ENCODE measurements around the gene EGLN2. TPM values are rescaled to one million over a fixed set of nuclear protein-coding genes. Genes with fewer than 3 reads are reported as not detected.
"Not testable (repeated sequence)": the region's sequence is repeated elsewhere in the genome, so short reads cannot be mapped to it uniquely, and the experiment has no call there.

Gene EGLN2
- polyA plus RNA-seq, 1 donor: 61.6 TPM

DNA sequence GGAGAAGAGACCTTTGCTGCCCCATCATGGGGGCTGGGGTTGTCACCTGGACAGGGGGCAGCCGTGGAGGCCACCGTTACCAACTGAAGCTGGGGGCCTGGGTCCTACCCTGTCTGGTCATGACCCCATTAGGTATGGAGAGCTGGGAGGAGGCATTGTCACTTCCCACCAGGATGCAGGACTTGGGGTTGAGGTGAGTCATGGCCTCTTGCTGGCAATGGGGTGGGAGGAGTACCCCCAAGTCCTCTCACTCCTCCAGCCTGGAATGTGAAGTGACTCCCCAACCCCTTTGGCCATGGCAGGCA lies 9.0 kb downstream of the EGLN2 start:
- no peak for DNase-seq
- Histone ChIP-seq H3K36me3 (ENCODE audit: control insufficient read depth, insufficient read depth, low read length) (peaks cover 53% of the 10 kb centered on the region), H3K4me1 (ENCODE audit: control insufficient read depth, insufficient read depth, low read length) (peaks cover 68% of the 10 kb centered on the region), H3K4me3 (ENCODE audit: low read length) (no peak overlapping the region), H3K27me3 (ENCODE audit: control insufficient read depth, insufficient read depth, low read length) (no peaks in the 10 kb centered on the region), H3K9me3 (ENCODE audit: control insufficient read depth, low read depth, low read length) (no peaks in the 10 kb centered on the region), H3K27ac (ENCODE audit: low read length) (no peak overlapping the region)
- WGBS (ENCODE audit: insufficient coverage, low lambda C conversion rate): no CpG with 5 or more reads among the region's 2 CpGs

DNA sequence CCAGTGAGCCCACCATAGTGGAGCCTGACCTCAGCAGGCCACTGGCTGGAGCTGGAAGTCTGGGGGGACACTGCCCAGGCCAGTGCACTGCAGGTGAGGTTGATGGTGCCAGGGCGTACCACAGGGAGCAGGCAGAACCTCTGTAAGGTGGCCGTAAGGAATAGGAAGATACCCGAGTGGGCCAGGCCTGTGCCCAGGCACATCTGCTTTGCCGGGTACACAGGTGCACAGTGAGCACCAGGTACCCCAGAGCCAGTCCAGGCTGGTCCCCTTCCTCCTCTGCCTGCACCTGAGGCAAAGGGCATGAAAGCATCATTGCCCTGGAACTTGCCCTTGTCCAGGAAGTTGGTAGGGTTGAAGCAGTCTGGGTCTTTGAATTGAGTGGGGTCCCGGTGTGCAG lies 9.5 kb downstream of the EGLN2 start:
- DNase-seq: no peak
- H3K4me1 ChIP-seq (ENCODE audit: control insufficient read depth, insufficient read depth, low read length): peaks cover 63% of the 10 kb centered on the region
- no peaks in the 10 kb centered on the region for H3K27me3 ChIP-seq (ENCODE audit: control insufficient read depth, insufficient read depth, low read length)
- H3K36me3 ChIP-seq (ENCODE audit: control insufficient read depth, insufficient read depth, low read length): peaks cover 47% of the 10 kb centered on the region
- H3K4me3 ChIP-seq (ENCODE audit: low read length): no peak overlapping the region
- no peak overlapping the region for H3K27ac ChIP-seq (ENCODE audit: low read length)
- no peaks in the 10 kb centered on the region for H3K9me3 ChIP-seq (ENCODE audit: control insufficient read depth, low read depth, low read length)
- no CpG with 5 or more reads among the region's 5 CpGs for WGBS (ENCODE audit: insufficient coverage, low lambda C conversion rate)

DNA sequence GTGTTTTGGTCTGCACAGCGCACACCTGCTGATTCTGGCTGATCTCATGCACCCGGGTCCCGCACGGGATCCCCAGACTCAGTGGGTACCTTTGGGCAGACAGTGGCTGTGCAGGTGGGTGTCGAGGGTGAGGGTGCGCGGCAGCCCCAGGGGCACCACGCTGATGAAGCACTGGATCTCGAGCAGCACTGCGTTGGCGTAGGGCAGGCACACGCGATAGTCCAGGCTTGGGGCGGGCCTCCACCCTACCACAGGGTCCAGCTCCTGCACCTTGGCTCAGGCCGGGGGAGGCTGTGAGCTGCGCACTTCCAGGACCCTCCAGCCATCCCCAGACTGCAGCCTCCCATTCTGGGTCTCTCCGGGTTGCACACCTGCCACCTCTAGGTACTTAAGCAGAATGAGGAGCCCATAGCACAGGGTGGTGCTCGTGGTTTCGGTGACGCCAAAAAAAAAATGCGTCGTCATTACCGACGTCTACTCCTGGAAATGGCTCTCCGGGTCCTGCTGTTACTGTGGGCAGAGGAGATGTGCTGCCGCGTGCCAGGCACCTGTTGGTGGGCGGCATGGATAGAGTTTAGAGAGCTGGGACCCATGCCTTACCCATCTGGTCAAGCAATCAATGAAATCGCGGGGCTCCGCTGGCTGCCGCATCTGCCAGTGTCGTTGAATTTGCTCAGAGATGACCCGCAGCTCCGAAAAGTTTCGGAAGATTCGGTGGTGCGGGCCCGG lies 10.5 kb downstream of the EGLN2 start:
- no peak overlapping the region for H3K27ac ChIP-seq (ENCODE audit: low read length)
- peaks cover 39% of the 10 kb centered on the region for H3K36me3 ChIP-seq (ENCODE audit: control insufficient read depth, insufficient read depth, low read length)
- peak overlapping the region; percentile 58 for H3K4me3 ChIP-seq (ENCODE audit: low read length)
- H3K4me1 ChIP-seq (ENCODE audit: control insufficient read depth, insufficient read depth, low read length): peaks cover 53% of the 10 kb centered on the region
- H3K9me3 ChIP-seq (ENCODE audit: control insufficient read depth, low read depth, low read length): no peaks in the 10 kb centered on the region
- no peak for DNase-seq
- H3K27me3 ChIP-seq (ENCODE audit: control insufficient read depth, insufficient read depth, low read length): no peaks in the 10 kb centered on the region
- no CpG with 5 or more reads among the region's 39 CpGs for WGBS (ENCODE audit: insufficient coverage, low lambda C conversion rate)

DNA sequence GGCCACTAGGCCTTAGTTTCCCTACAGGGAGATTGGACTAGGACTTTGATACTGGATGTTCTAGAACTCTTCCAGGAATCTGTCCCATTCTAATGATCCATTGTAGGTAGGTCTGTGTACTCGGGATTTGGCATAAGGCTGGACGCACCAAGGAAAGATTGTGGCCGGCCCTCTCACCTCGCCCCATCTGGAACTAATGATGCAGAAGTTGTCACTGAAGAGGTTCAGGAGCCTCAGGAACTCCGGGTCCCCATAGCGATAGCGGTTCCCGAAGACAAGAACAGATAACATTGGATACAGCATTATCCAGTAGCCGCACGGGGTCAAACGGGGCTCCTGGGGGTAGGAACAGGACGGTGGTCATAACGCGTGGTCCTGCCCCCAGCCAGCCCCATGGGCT lies 11.2 kb downstream of the EGLN2 start:
- no peaks in the 10 kb centered on the region for H3K9me3 ChIP-seq (ENCODE audit: control insufficient read depth, low read depth, low read length)
- H3K27ac ChIP-seq (ENCODE audit: low read length): peak overlapping the region; percentile 84
- no peaks in the 10 kb centered on the region for H3K27me3 ChIP-seq (ENCODE audit: control insufficient read depth, insufficient read depth, low read length)
- no peak for DNase-seq
- peak overlapping the region; percentile 58 for H3K4me3 ChIP-seq (ENCODE audit: low read length)
- H3K36me3 ChIP-seq (ENCODE audit: control insufficient read depth, insufficient read depth, low read length): peaks cover 33% of the 10 kb centered on the region
- WGBS (ENCODE audit: insufficient coverage, low lambda C conversion rate): no CpG with 5 or more reads among the region's 14 CpGs
- H3K4me1 ChIP-seq (ENCODE audit: control insufficient read depth, insufficient read depth, low read length): peaks cover 47% of the 10 kb centered on the region

DNA sequence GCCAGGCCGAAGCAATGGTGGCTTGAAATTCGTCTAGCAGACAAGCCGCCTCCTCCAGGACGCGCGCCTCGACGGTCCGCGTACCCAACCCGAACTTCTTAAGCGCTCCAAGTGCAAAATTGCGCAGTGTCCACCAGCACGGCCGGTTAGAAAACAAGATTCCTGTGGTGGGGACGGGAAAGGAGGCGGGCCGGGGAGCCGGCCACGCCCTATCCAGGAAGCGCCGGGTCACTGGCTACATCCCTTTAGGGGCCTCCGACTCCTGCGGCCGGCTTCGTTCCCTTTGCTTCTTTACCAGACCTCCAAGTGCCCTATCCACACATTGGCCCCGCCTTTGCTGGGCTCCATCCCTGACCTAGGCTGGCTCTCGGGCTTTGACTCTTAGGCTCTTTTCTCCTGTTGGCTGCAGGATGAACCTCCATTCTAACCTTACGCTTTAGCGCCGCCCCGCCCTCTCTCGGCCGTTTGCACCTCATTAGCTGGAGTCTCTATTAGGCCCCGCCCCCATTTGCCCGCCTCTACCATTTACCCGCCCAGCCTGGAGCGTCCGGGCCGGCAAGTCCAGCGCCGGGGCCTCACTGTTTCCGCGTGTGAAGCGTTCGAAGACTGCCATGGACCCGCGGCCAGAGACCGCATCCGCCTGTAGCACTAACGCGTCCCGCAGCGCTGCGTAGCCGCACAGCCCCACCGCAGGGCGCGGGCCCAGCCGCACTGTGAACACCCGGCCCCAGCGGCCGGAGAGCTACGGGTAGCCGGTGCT lies 11.8 kb downstream of the EGLN2 start:
- no CpG with 5 or more reads among the region's 65 CpGs for WGBS (ENCODE audit: insufficient coverage, low lambda C conversion rate)
- peak overlapping the region; percentile 84 for H3K27ac ChIP-seq (ENCODE audit: low read length)
- peaks cover 28% of the 10 kb centered on the region for H3K36me3 ChIP-seq (ENCODE audit: control insufficient read depth, insufficient read depth, low read length)
- DNase-seq: peak; percentile 70 to 91
- H3K9me3 ChIP-seq (ENCODE audit: control insufficient read depth, low read depth, low read length); H3K27me3 ChIP-seq (ENCODE audit: control insufficient read depth, insufficient read depth, low read length): not testable (repeated sequence)
- H3K4me1 ChIP-seq (ENCODE audit: control insufficient read depth, insufficient read depth, low read length): peaks cover 40% of the 10 kb centered on the region
- H3K4me3 ChIP-seq (ENCODE audit: low read length): peak overlapping the region; percentile 58

DNA sequence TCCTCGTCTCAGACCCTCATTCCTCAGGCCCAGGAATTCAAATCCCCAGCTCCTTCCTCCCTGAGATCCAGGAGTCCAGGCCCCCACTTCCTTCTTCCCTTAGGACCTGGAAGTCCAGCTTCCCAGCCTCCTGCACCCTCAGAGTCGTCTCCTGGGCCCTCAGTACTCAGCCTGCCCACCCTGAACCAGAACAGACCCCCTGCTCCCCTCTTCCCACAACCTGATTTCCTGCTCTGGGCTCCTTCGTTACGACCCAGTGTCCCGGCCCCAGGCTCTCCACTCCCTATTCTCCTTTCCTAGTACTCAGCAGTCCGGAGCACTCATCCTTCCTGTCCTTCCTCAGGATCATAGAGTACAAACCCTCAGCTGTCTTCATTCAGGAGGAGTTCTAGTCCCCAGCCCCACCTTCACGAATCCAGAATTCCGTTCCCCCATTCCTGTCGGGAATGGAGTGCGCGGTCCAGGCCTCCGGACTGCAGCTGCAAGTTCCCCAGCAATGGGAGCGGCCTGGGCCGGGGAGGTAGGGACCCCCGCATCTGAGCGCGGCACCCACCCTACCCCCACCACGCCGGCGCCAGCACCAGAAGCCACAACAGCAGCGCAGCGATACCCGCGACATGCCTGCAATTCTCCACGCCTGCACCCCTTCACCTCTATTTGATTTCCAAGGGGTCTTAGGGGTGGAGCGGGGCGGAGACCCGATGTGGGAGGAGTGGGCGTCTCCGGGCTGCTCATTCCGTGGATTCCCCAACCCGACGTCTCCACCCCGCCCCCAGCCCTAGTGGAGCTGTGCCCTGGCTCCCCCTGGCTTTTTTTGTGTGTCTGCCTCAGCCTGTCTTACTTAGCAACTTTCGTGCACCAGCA lies 12.7 kb downstream of the EGLN2 start:
- no CpG with 5 or more reads among the region's 35 CpGs for WGBS (ENCODE audit: insufficient coverage, low lambda C conversion rate)
- peak in 1 of 2 donors; percentile 59 for DNase-seq
- Histone ChIP-seq H3K9me3 (ENCODE audit: control insufficient read depth, low read depth, low read length) (no peaks in the 10 kb centered on the region), H3K27me3 (ENCODE audit: control insufficient read depth, insufficient read depth, low read length) (no peaks in the 10 kb centered on the region), H3K4me3 (ENCODE audit: low read length) (peak overlapping the region; percentile 58), H3K36me3 (ENCODE audit: control insufficient read depth, insufficient read depth, low read length) (peaks cover 28% of the 10 kb centered on the region), H3K4me1 (ENCODE audit: control insufficient read depth, insufficient read depth, low read length) (peaks cover 31% of the 10 kb centered on the region), H3K27ac (ENCODE audit: low read length) (peak overlapping the region; percentile 84)

DNA sequence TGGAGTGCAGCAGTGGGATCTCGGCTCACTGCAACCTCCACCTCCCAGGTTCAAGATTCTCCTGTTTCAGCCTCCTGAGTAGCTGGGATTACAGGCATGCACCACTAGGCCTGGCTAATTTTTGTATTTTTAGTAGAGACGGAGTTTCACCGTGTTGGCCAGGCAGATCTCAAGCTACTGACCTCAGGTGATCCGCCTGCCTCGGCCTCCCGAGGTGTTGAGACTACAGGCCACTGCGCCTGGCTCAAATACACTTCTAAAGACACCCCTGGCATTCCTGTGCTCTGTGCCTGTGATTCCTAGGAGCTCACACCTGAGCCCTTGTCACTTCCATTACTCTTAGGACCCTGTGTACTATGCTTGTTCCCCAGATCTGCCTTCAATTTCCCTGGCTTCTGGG lies 13.6 kb downstream of the EGLN2 start:
- not testable (repeated sequence) for H3K27ac ChIP-seq (ENCODE audit: low read length); H3K4me3 ChIP-seq (ENCODE audit: low read length); H3K9me3 ChIP-seq (ENCODE audit: control insufficient read depth, low read depth, low read length); DNase-seq; H3K27me3 ChIP-seq (ENCODE audit: control insufficient read depth, insufficient read depth, low read length)
- Histone ChIP-seq H3K4me1 (ENCODE audit: control insufficient read depth, insufficient read depth, low read length) (peaks cover 26% of the 10 kb centered on the region), H3K36me3 (ENCODE audit: control insufficient read depth, insufficient read depth, low read length) (peaks cover 21% of the 10 kb centered on the region)
- WGBS (ENCODE audit: insufficient coverage, low lambda C conversion rate): no CpG with 5 or more reads among the region's 7 CpGs

DNA sequence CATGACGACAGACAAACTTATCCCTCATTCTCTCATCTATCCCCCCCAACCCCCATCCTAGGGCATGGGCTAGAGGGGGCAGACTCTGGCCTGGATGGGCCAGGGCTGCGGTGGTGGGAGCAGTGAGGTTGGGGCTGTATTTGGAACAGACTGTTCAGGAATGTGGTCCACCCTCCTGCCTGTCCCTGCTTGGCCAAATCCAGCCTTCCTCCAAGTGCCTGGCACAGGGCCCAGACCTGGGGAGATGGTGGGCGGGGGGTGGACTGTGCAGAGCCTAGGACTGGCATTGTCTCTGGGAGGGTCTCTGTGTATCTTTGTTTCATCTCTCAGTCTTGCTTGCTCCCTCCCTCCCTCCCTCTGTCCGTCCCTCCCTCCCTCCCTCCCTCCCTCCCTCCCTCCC lies 14.2 kb downstream of the EGLN2 start:
- no peak for DNase-seq
- peaks cover 27% of the 10 kb centered on the region for H3K4me1 ChIP-seq (ENCODE audit: control insufficient read depth, insufficient read depth, low read length)
- no peak overlapping the region for H3K27ac ChIP-seq (ENCODE audit: low read length)

DNA sequence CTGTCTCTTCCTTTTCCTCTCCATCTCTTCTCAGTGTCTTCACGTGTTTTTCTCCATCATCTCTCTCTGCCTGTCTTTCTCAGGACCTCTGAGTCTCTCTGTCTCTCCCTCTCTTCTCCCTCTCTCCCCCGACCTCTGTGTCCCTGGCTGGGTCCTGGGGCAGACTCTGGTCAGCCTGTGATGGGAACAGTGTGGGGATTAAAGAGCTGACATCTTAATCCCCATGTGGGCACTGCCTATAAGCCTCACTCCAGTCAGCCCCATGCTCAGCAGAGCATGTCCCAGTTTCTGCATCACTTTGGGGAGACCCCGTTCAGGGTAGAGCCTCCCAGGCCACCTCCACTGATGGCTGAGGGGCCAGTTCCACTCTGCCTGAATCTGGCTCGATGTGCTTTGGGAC lies 16.2 kb downstream of the EGLN2 start:
- WGBS (ENCODE audit: insufficient coverage, low lambda C conversion rate): 71% methylated on average over 1 of the region's 4 CpGs
- no peaks in the 10 kb centered on the region for H3K9me3 ChIP-seq (ENCODE audit: control insufficient read depth, low read depth, low read length)
- no peak for DNase-seq
- no peaks in the 10 kb centered on the region for H3K36me3 ChIP-seq (ENCODE audit: control insufficient read depth, insufficient read depth, low read length)
- H3K27me3 ChIP-seq (ENCODE audit: control insufficient read depth, insufficient read depth, low read length): no peaks in the 10 kb centered on the region
- peaks cover 28% of the 10 kb centered on the region for H3K4me1 ChIP-seq (ENCODE audit: control insufficient read depth, insufficient read depth, low read length)
- H3K27ac ChIP-seq (ENCODE audit: low read length): no peak overlapping the region
- H3K4me3 ChIP-seq (ENCODE audit: low read length): no peak overlapping the region

More for the DNA sequence above, 14.2 kb downstream of the EGLN2 start:
- H3K36me3 ChIP-seq (ENCODE audit: control insufficient read depth, insufficient read depth, low read length): peaks cover 15% of the 10 kb centered on the region
- H3K27me3 ChIP-seq (ENCODE audit: control insufficient read depth, insufficient read depth, low read length): no peaks in the 10 kb centered on the region
- no CpG with 5 or more reads among the region's 4 CpGs for WGBS (ENCODE audit: insufficient coverage, low lambda C conversion rate)
- no peaks in the 10 kb centered on the region for H3K9me3 ChIP-seq (ENCODE audit: control insufficient read depth, low read depth, low read length)
- H3K4me3 ChIP-seq (ENCODE audit: low read length): no peak overlapping the region

All from large intestine (tissue), 3 donors.